SU-DHL-6 (cell line): Measurements from ENCODE around the gene MBOAT1.

Experiments used
- EZH2phosphoT487 ChIP-seq: fragments of 200-600 bp; sonication (generic), shearing (Covaris generic); conservative IDR thresholded peaks from 2 replicates; pipeline ENCODE4 v1.6.1; 2018; ENCODE audit warnings: mild to moderate bottlenecking, antibody characterized with exemption, low read length, moderate library complexity, mixed read lengths
- TF ChIP-seq, protein P1 (sequence below): fragments of 200-600 bp; sonication (generic); IDR thresholded peaks from one replicate; pipeline ENCODE4 v1.5.1; 2017; ENCODE audit warnings: antibody characterized with exemption, mild to moderate bottlenecking, low read length, moderate library complexity; ENCODE audit not compliant: insufficient read depth, poor library complexity, severe bottlenecking

DNA sequence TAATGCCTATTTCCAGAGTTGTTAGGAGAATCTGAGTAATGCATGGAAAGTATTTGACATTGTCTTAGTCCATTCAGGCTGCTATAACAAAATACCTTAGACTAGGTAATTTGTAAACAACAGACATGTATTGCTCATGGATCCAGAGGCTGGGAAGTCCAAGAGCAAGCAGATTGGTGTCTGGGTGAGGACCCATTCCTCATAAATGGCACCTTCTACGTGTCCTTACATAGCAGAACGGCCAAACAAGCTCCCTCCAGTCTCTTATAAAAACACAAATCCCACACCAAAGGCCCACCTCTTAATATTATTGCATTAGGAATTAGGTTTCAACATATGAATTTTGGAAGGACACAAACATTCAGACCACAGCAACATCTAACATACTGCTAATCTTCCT lies 30.2 kb downstream of the MBOAT1 start:
- TF ChIP-seq, protein P1, sequence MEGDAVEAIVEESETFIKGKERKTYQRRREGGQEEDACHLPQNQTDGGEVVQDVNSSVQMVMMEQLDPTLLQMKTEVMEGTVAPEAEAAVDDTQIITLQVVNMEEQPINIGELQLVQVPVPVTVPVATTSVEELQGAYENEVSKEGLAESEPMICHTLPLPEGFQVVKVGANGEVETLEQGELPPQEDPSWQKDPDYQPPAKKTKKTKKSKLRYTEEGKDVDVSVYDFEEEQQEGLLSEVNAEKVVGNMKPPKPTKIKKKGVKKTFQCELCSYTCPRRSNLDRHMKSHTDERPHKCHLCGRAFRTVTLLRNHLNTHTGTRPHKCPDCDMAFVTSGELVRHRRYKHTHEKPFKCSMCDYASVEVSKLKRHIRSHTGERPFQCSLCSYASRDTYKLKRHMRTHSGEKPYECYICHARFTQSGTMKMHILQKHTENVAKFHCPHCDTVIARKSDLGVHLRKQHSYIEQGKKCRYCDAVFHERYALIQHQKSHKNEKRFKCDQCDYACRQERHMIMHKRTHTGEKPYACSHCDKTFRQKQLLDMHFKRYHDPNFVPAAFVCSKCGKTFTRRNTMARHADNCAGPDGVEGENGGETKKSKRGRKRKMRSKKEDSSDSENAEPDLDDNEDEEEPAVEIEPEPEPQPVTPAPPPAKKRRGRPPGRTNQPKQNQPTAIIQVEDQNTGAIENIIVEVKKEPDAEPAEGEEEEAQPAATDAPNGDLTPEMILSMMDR: no peak
- TF ChIP-seq EZH2phosphoT487: no peak
